Common myeloid progenitor, CD34-positive (primary cell): ENCODE measurements around the gene CASP8.
A peak's percentile ranks its signal among the peaks of the same experiment; 100 is the strongest.

Source experiments
- CTCF ChIA-PET: fragments of 350-600 bp; sonication (Branson Sonifier 250); formaldehyde crosslinking; loops from one replicate; lab custom pipeline; 2021; ENCODE audit warnings: antibody characterized with exemption; lab: Charles Lee
- POLR2A ChIA-PET: fragments of 350-600 bp; sonication (Branson Sonifier 250); formaldehyde crosslinking; loops from one replicate; lab custom pipeline; 2021; ENCODE audit warnings: antibody characterized with exemption; lab: Charles Lee
- DNase-seq, 3 donors: peaks; one replicate each; pipeline versions ENCODE4 v3.0.0 to v3.0.0-alpha.2; 2013
- H3K27ac ChIP-seq, 2 experiments: 1 replicate in 1 of 2; 2 replicates in 1 of 2; pipeline ENCODE4 v1.7.0; 2013; ENCODE audit warnings: inconsistent platforms in 2 of 2, low read length in 2 of 2, mild to moderate bottlenecking in 2 of 2, low read depth in 1 of 2, moderate library complexity in 1 of 2; ENCODE audit not compliant: severe bottlenecking in 2 of 2, insufficient read depth in 1 of 2, poor library complexity in 1 of 2
- H3K27me3 ChIP-seq, 5 experiments: replicated peaks in 2 of 5; 1 replicate in 3 of 5; 2 replicates in 2 of 5; pipeline versions ENCODE4 v1.6.1 to v1.7.0; 2013; ENCODE audit warnings: low read length in 4 of 5, mild to moderate bottlenecking in 2 of 5, moderate library complexity in 2 of 5, inconsistent platforms in 1 of 5; ENCODE audit not compliant: insufficient read depth in 5 of 5, control insufficient read depth in 4 of 5
- H3K36me3 ChIP-seq, 4 experiments: 1 replicate in 2 of 4; 2 replicates in 2 of 4; pipeline versions ENCODE4 v1.6.1 to v1.7.0; 2013; ENCODE audit warnings: low read length in 3 of 4, control low read depth in 1 of 4, mild to moderate bottlenecking in 1 of 4; ENCODE audit not compliant: control insufficient read depth in 4 of 4, insufficient read depth in 4 of 4
- H3K4me1 ChIP-seq, 4 experiments: 1 replicate in 3 of 4; 2 replicates in 1 of 4; pipeline versions ENCODE4 v1.6.1 to v1.7.1; 2013; ENCODE audit warnings: low read length in 3 of 4, mild to moderate bottlenecking in 3 of 4, control low read depth in 1 of 4, inconsistent platforms in 1 of 4, moderate library complexity in 1 of 4; ENCODE audit not compliant: control insufficient read depth in 4 of 4, insufficient read depth in 4 of 4; ENCODE audit errors: control extremely low read depth in 1 of 4
- H3K4me3 ChIP-seq, 7 experiments: 1 replicate in 4 of 7; 2 replicates in 3 of 7; pipeline versions ENCODE4 v1.5.1 to v1.7.0; 2013; ENCODE audit warnings: mild to moderate bottlenecking in 7 of 7, low read length in 6 of 7, moderate library complexity in 6 of 7, inconsistent platforms in 2 of 7, low read depth in 2 of 7, control low read depth in 1 of 7; ENCODE audit not compliant: insufficient read depth in 4 of 7, control insufficient read depth in 1 of 7; ENCODE audit errors: extremely low read depth in 1 of 7
- H3K9me3 ChIP-seq, 5 experiments: 1 replicate in 4 of 5; 2 replicates in 1 of 5; pipeline versions ENCODE4 v1.6.1 to v1.7.1; 2013; ENCODE audit warnings: low read length in 4 of 5, mild to moderate bottlenecking in 2 of 5, inconsistent platforms in 1 of 5, low read depth in 1 of 5, moderate library complexity in 1 of 5; ENCODE audit not compliant: control insufficient read depth in 4 of 5, insufficient read depth in 2 of 5; ENCODE audit errors: control extremely low read depth in 1 of 5
- WGBS: methylation state at CpG from one replicate; pipeline ENCODE4 v1.1.5; 2013; ENCODE audit not compliant: insufficient coverage; 5-methylcytosine and 5-hydroxymethylcytosine counted together

Gene CASP8

GRCh38 chr2:201266629-201267028, 6.3 kb downstream of the CASP8 start:
- Histone ChIP-seq H3K9me3 (no peaks in the 10 kb centered on the region), H3K27ac (peak overlapping the region in 1 of 2 experiments; percentile 21), H3K4me1 (peaks cover 22 to 36% (median 29%) of the 10 kb centered on the region in 4 experiments), H3K4me3 (no peak overlapping the region), H3K36me3 (peaks cover 21 to 48% (median 40%) of the 10 kb centered on the region in 4 experiments), H3K27me3 (no peaks in the 10 kb centered on the region)
- no peak for DNase-seq
- CTCF ChIA-PET: interaction anchor here (0.8 to 1.7 kb wide), 6 partner anchors 10 to 377 kb away, joined by 3 to 7 read pairs (median 3); partner anchors contain the start of gene NIF3L1
- 80% methylated on average over 1 of the region's 2 CpGs for WGBS
- POLR2A ChIA-PET: no interaction called here

GRCh38 chr2:201267278-201268030, 7.1 kb downstream of the CASP8 start:
- Histone ChIP-seq H3K9me3 (no peaks in the 10 kb centered on the region), H3K4me1 (peaks cover 18 to 29% (median 26%) of the 10 kb centered on the region in 4 experiments), H3K27me3 (no peaks in the 10 kb centered on the region), H3K27ac (peak overlapping the region in 1 of 2 experiments; percentile 21), H3K36me3 (peaks cover 23 to 56% (median 47%) of the 10 kb centered on the region in 4 experiments), H3K4me3 (no peak overlapping the region)
- ChIA-PET POLR2A (no interaction called here), CTCF (interaction anchor here (0.8 to 1.9 kb wide), 6 partner anchors 10 to 35 kb away, joined by 3 to 7 read pairs (median 4); no protein-coding TSS in a partner anchor)
- 96% methylated on average over 8 of the region's 12 CpGs for WGBS
- DNase-seq: no peak

- ChIA-PET CTCF (interaction anchor here (1.2 to 2.5 kb wide), 4 partner anchors 8 to 32 kb away, joined by 4 to 15 read pairs (median 5); no protein-coding TSS in a partner anchor), POLR2A (no interaction called here)
- H3K9me3 ChIP-seq: no peaks in the 10 kb centered on the region
- no peak overlapping the region for H3K27ac ChIP-seq
- H3K27me3 ChIP-seq: no peaks in the 10 kb centered on the region
- peaks cover 30 to 78% (median 65%) of the 10 kb centered on the region in 4 experiments for H3K36me3 ChIP-seq
- DNase-seq: no peak
- no peak overlapping the region for H3K4me3 ChIP-seq
- H3K4me1 ChIP-seq: peaks cover 4 to 6% (median 5%) of the 10 kb centered on the region in 4 experiments
- WGBS: no CpG with 5 or more reads among the region's 2 CpGs
Observed at GRCh38 chr2:201269764-201270163, 9.4 kb downstream of the CASP8 start.

GRCh38 chr2:201270293-201271001, 10.1 kb downstream of the CASP8 start:
- Histone ChIP-seq H3K27ac (no peak overlapping the region), H3K9me3 (no peaks in the 10 kb centered on the region), H3K36me3 (peaks cover 36 to 85% (median 69%) of the 10 kb centered on the region in 4 experiments), H3K4me1 (peaks cover 0 to 4% (median 0%) of the 10 kb centered on the region in 4 experiments), H3K4me3 (no peak overlapping the region), H3K27me3 (no peaks in the 10 kb centered on the region)
- WGBS: 97% methylated on average over 5 of the region's 9 CpGs
- DNase-seq: no peak
- POLR2A ChIA-PET: no interaction called here
- CTCF ChIA-PET: interaction anchor here (0.7 to 2.5 kb wide), 5 partner anchors 9 to 33 kb away, joined by 3 to 15 read pairs (median 4); no protein-coding TSS in a partner anchor

GRCh38 chr2:201271917-201272316, 11.6 kb downstream of the CASP8 start:
- Histone ChIP-seq H3K4me1 (peaks cover 0 to 4% (median 0%) of the 10 kb centered on the region in 4 experiments), H3K36me3 (peaks cover 46 to 93% (median 76%) of the 10 kb centered on the region in 4 experiments), H3K4me3 (no peak overlapping the region), H3K9me3 (no peaks in the 10 kb centered on the region), H3K27me3 (no peaks in the 10 kb centered on the region), H3K27ac (no peak overlapping the region)
- whole genome bisulfite sequencing: 100% methylated on average over 2 of the region's 2 CpGs
- DNase-seq: no peak
- POLR2A ChIA-PET: no interaction called here
- CTCF ChIA-PET: no interaction called here

- CTCF ChIA-PET: interaction anchor here (0.6 to 2.1 kb wide), 4 partner anchors 13 to 345 kb away, joined by 3 to 6 read pairs (median 3); partner anchors contain the start of gene CASP10
- WGBS: 92% methylated on average over 4 of the region's 9 CpGs
- Histone ChIP-seq H3K27ac (no peak overlapping the region), H3K4me1 (peaks cover 0 to 4% (median 0%) of the 10 kb centered on the region in 4 experiments), H3K4me3 (no peak overlapping the region), H3K9me3 (no peaks in the 10 kb centered on the region), H3K36me3 (peaks cover 44 to 95% (median 71%) of the 10 kb centered on the region in 4 experiments), H3K27me3 (no peaks in the 10 kb centered on the region)
- no peak for DNase-seq
- POLR2A ChIA-PET: no interaction called here
Observed at GRCh38 chr2:201273330-201273983, 13.1 kb downstream of the CASP8 start.
